ENCODE data around the gene ESYT2.

DNA sequence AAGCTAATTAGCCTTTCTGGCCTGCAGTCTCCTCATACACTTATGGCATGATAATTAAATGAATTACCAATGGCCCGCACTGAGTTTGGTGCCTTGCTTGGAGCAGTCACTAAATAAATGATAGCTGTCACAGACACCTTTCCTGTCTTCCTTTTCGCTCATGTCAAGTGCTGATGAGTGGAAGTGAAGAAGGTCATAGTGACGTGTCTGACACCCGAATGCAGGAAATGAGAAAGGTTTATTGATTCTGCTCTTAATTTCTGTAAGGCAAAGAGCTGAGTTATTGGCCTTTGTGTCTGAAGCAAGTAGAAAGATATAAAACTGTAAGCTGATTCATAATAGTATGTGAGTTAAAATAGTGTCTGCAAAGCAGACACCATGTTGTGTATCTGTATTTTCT is 13.2 kb upstream of the ESYT2 start:
- TF ChIP-seq, protein P1, sequence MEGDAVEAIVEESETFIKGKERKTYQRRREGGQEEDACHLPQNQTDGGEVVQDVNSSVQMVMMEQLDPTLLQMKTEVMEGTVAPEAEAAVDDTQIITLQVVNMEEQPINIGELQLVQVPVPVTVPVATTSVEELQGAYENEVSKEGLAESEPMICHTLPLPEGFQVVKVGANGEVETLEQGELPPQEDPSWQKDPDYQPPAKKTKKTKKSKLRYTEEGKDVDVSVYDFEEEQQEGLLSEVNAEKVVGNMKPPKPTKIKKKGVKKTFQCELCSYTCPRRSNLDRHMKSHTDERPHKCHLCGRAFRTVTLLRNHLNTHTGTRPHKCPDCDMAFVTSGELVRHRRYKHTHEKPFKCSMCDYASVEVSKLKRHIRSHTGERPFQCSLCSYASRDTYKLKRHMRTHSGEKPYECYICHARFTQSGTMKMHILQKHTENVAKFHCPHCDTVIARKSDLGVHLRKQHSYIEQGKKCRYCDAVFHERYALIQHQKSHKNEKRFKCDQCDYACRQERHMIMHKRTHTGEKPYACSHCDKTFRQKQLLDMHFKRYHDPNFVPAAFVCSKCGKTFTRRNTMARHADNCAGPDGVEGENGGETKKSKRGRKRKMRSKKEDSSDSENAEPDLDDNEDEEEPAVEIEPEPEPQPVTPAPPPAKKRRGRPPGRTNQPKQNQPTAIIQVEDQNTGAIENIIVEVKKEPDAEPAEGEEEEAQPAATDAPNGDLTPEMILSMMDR (conservative IDR thresholded peaks at IDR 0.05) = no peak
- TF ChIP-seq EZH2 (IDR thresholded peaks at IDR 0.05; ENCODE audit: low read depth) = no peak
